ENCODE results near the gene ADGRL3. TPM values are rescaled to one million over a fixed set of nuclear protein-coding genes. Genes with fewer than 3 reads are reported as not detected.

The ADGRL3 gene
- total RNA-seq, 4 donors from 2014 or later, result 2.2 to 10.0 (median 4.6) TPM

DNA sequence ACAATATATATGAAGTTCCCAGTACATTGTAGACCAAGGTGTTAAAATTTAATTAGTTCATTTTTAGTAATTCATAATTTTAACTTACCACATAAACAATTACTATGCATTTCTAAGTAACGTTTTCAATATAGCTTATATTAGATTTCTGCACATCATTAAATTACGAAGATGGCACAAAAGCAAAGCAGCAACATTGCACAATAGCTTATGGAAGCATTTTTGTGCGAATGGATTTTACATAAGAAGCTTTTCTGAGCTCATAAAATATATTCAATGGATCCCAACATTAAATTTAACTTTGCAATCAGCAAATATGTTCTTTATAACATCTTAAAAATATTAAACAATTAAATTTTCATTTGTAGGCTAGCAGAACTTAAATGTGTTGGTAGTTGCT is 875.4 kb downstream of the ADGRL3 start:
- intact Hi-C loops (cut with DNase I; ENCODE audit: low total_unique reads), result no loop called here
- no peak for DNase-seq

DNA sequence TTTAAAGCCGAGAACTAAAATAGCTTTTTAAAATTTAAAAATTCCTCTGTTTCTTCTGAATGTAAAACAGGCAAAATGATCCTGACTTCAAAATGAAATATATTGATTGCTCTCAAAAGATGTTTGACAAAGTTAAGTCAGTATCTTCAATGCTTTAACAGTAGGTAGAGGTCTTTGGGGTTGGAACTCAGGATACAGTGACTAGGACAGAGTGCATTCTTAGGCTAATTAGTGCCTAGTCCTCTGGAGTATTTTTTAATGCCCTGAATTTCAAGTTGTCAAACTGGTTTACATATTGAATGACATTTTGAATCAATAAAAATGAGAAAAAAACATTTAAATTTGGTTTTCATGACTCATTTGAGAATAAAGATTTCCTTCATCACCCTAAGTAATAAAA is 877.3 kb downstream of the ADGRL3 start:
- Histone ChIP-seq H3K4me3 (no peak overlapping the region), H3K27me3 (no peaks in the 10 kb centered on the region), H3K36me3 (no peaks in the 10 kb centered on the region), H3K4me1 (no peaks in the 10 kb centered on the region), H3K27ac (no peak overlapping the region), H3K9me3 (no peaks in the 10 kb centered on the region)
- in situ Hi-C loops (cut with MboI; ENCODE audit: low pct_ligation_motif_present in 1 of 4, low pct_unique_long_range_greater_than_20kb in 1 of 4, low sequenced_read_pairs in 3 of 4), result no loop called here
- 77 to 78% methylated on average over 1 of the region's 1 CpG for WGBS, 2 donors (ENCODE audit: low coverage in 1 of 2)
- TF ChIP-seq POLR2A (IDR thresholded peaks at IDR 0.05) (no peak), POLR2AphosphoS5 (IDR thresholded peaks at IDR 0.05) (no peak), CTCF (IDR thresholded peaks at IDR 0.05) (no peak), EP300 (IDR thresholded peaks at IDR 0.05; ENCODE audit: low read depth) (no peak)
- no peak for DNase-seq
- intact Hi-C loops (cut with DNase I; ENCODE audit: low total_unique reads), result no loop called here

More for the DNA sequence above, 875.4 kb downstream of the ADGRL3 start:
- TF ChIP-seq POLR2AphosphoS5 (IDR thresholded peaks at IDR 0.05), result no peak
- no peak for TF ChIP-seq CTCF (IDR thresholded peaks at IDR 0.05)
- TF ChIP-seq POLR2A (IDR thresholded peaks at IDR 0.05), result no peak
- no peak for TF ChIP-seq EP300 (IDR thresholded peaks at IDR 0.05; ENCODE audit: low read depth)
- WGBS, 2 donors (ENCODE audit: low coverage in 1 of 2), result 72 to 76% methylated on average over 3 of the region's 3 CpGs
- in situ Hi-C loops (cut with MboI; ENCODE audit: low pct_ligation_motif_present in 1 of 4, low pct_unique_long_range_greater_than_20kb in 1 of 4, low sequenced_read_pairs in 3 of 4), result no loop called here
- no peaks in the 10 kb centered on the region for H3K27me3 ChIP-seq
- H3K9me3 ChIP-seq, result no peaks in the 10 kb centered on the region
- H3K4me3 ChIP-seq, result no peak overlapping the region
- no peaks in the 10 kb centered on the region for H3K4me1 ChIP-seq
- H3K36me3 ChIP-seq, result no peaks in the 10 kb centered on the region
- no peak overlapping the region for H3K27ac ChIP-seq

DNA sequence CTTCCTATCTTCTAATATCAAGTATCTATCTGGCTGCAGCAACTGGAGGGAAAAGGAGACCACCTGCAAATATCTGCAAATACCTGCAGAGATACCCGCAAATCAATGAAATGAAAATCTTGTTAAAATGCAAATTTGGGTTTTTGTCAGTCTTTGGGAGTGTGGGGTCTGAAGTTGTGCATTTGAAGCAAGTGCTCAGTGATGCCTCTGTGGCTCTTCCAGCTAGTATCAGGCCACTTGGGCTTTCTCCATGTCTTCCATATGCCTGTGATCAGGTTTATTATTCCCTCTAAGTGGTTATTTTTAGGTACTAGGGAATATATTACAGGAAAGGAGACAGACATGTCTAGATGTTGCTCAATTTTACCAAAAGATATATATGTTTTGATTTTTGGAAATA is 880.3 kb downstream of the ADGRL3 start:
- no peaks in the 10 kb centered on the region for H3K4me1 ChIP-seq
- no peak overlapping the region for H3K4me3 ChIP-seq
- WGBS, 2 donors (ENCODE audit: low coverage in 1 of 2), result 33 to 56% methylated on average over 1 of the region's 1 CpG
- DNase-seq, result no peak
- intact Hi-C loops (cut with DNase I; ENCODE audit: low total_unique reads), result no loop called here
- H3K27ac ChIP-seq, result no peak overlapping the region
- TF ChIP-seq POLR2AphosphoS5 (IDR thresholded peaks at IDR 0.05) (no peak), EP300 (IDR thresholded peaks at IDR 0.05; ENCODE audit: low read depth) (no peak), CTCF (IDR thresholded peaks at IDR 0.05) (no peak), POLR2A (IDR thresholded peaks at IDR 0.05) (no peak)
- no peaks in the 10 kb centered on the region for H3K36me3 ChIP-seq
- H3K27me3 ChIP-seq, result no peaks in the 10 kb centered on the region
- H3K9me3 ChIP-seq, result no peaks in the 10 kb centered on the region
- in situ Hi-C loops (cut with MboI; ENCODE audit: low pct_ligation_motif_present in 1 of 4, low pct_unique_long_range_greater_than_20kb in 1 of 4, low sequenced_read_pairs in 3 of 4), result no loop called here

GRCh38 chr4:62087706-62088105 is 887.6 kb downstream of the ADGRL3 start:
- in situ Hi-C loops (cut with MboI; ENCODE audit: low pct_ligation_motif_present in 1 of 4, low pct_unique_long_range_greater_than_20kb in 1 of 4, low sequenced_read_pairs in 3 of 4), result no loop called here
- H3K36me3 ChIP-seq, result no peaks in the 10 kb centered on the region
- H3K9me3 ChIP-seq, result peaks cover 0 to 7% of the 10 kb centered on the region in 2 donors
- TF ChIP-seq POLR2A (IDR thresholded peaks at IDR 0.05), result no peak
- no peak for TF ChIP-seq POLR2AphosphoS5 (IDR thresholded peaks at IDR 0.05)
- TF ChIP-seq CTCF (IDR thresholded peaks at IDR 0.05), result no peak
- no peak for TF ChIP-seq EP300 (IDR thresholded peaks at IDR 0.05; ENCODE audit: low read depth)
- H3K4me1 ChIP-seq, result no peaks in the 10 kb centered on the region
- no peak overlapping the region for H3K4me3 ChIP-seq
- no peaks in the 10 kb centered on the region for H3K27me3 ChIP-seq
- DNase-seq, result no peak
- intact Hi-C loops (cut with DNase I; ENCODE audit: low total_unique reads), result no loop called here
- no peak overlapping the region for H3K27ac ChIP-seq

Measured in transverse colon (tissue), 4 donors.